ENCODE data around the gene DTNB.

DNA sequence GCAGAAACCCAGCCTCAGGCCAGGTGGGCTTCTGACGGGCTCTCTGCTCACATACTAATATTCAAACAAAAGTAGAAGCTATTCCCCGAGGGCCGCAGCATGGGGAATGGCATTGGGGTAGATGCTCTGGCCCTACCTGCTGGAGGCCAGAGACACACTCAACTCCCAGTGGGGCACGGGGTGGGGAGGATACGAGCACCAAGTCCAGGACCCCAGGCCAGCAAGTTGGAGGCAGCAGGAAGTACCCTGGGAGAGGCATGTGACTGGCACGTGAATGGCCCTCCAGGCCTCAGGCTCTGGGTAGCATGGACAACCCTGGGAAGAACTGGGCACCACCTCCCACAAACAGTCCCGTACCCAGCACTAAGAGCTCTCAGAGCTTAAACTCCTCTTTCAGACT lies 335.5 kb downstream of the DTNB start:
- TF ChIP-seq EZH2 (IDR thresholded peaks at IDR 0.05; ENCODE audit: low read depth): no peak
- TF ChIP-seq, protein P1, sequence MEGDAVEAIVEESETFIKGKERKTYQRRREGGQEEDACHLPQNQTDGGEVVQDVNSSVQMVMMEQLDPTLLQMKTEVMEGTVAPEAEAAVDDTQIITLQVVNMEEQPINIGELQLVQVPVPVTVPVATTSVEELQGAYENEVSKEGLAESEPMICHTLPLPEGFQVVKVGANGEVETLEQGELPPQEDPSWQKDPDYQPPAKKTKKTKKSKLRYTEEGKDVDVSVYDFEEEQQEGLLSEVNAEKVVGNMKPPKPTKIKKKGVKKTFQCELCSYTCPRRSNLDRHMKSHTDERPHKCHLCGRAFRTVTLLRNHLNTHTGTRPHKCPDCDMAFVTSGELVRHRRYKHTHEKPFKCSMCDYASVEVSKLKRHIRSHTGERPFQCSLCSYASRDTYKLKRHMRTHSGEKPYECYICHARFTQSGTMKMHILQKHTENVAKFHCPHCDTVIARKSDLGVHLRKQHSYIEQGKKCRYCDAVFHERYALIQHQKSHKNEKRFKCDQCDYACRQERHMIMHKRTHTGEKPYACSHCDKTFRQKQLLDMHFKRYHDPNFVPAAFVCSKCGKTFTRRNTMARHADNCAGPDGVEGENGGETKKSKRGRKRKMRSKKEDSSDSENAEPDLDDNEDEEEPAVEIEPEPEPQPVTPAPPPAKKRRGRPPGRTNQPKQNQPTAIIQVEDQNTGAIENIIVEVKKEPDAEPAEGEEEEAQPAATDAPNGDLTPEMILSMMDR (conservative IDR thresholded peaks at IDR 0.05): no peak

Data from PC-9 (cell line).